ENCODE measurements around the gene ZNF385A.

ZNF385A gene

GRCh38 chr12:54415221-54415929 is 30.8 kb upstream of the ZNF385A start:
- DNase-seq (ENCODE audit: low read depth in 2 of 2), result no peak

- DNase-seq (ENCODE audit: low read depth in 2 of 2), result peak; percentile 61 to 72
These were observed 29.0 kb upstream of the ZNF385A start for GRCh38 chr12:54413284-54414190.

- DNase-seq (ENCODE audit: low read depth in 2 of 2), result no peak
These were observed 28.3 kb upstream of the ZNF385A start for GRCh38 chr12:54412786-54413185.

- no peak for DNase-seq (ENCODE audit: low read depth in 2 of 2)
These were observed 27.8 kb upstream of the ZNF385A start for GRCh38 chr12:54412348-54412747.

GRCh38 chr12:54411391-54412241 is 27.1 kb upstream of the ZNF385A start:
- no peak for DNase-seq (ENCODE audit: low read depth in 2 of 2)

- no peak for DNase-seq (ENCODE audit: low read depth in 2 of 2)
These were observed 24.7 kb upstream of the ZNF385A start for GRCh38 chr12:54409267-54409666.

- DNase-seq (ENCODE audit: low read depth in 2 of 2), result no peak
These were observed 22.8 kb upstream of the ZNF385A start for GRCh38 chr12:54407183-54407905.

GRCh38 chr12:54405573-54405972 is 21.0 kb upstream of the ZNF385A start:
- DNase-seq (ENCODE audit: low read depth in 2 of 2), result no peak

- DNase-seq (ENCODE audit: low read depth in 2 of 2), result no peak
These were observed 20.6 kb upstream of the ZNF385A start for GRCh38 chr12:54405106-54405505.

GRCh38 chr12:54404061-54405004 is 19.8 kb upstream of the ZNF385A start:
- DNase-seq (ENCODE audit: low read depth in 2 of 2), result no peak

GRCh38 chr12:54401119-54401518 is 16.6 kb upstream of the ZNF385A start:
- DNase-seq (ENCODE audit: low read depth in 2 of 2), result no peak

- peak; percentile 65 to 80 for DNase-seq (ENCODE audit: low read depth in 2 of 2)
These were observed 14.7 kb upstream of the ZNF385A start for GRCh38 chr12:54398995-54399793.

GRCh38 chr12:54398218-54398617 is 13.7 kb upstream of the ZNF385A start:
- no peak for DNase-seq (ENCODE audit: low read depth in 2 of 2)

GRCh38 chr12:54397157-54397556 is 12.6 kb upstream of the ZNF385A start:
- DNase-seq (ENCODE audit: low read depth in 2 of 2), result no peak

- DNase-seq (ENCODE audit: low read depth in 2 of 2), result no peak
These were observed 11.0 kb upstream of the ZNF385A start for GRCh38 chr12:54395545-54395944.

- no peak for DNase-seq (ENCODE audit: low read depth in 2 of 2)
These were observed 10.5 kb upstream of the ZNF385A start for GRCh38 chr12:54394986-54395385.

- DNase-seq (ENCODE audit: low read depth in 2 of 2), result no peak
These were observed 9.8 kb upstream of the ZNF385A start for GRCh38 chr12:54394281-54394719.

GRCh38 chr12:54393743-54394142 is 9.2 kb upstream of the ZNF385A start:
- DNase-seq (ENCODE audit: low read depth in 2 of 2), result no peak

- no peak for DNase-seq (ENCODE audit: low read depth in 2 of 2)
These were observed 8.7 kb upstream of the ZNF385A start for GRCh38 chr12:54393207-54393609.
